SK-N-SH (cell line): Measurements from ENCODE around the gene RBSN. TPM values are rescaled to one million over a fixed set of nuclear protein-coding genes. Genes with fewer than 3 reads are reported as not detected.

Source experiments
- CTCF ChIA-PET: fragments of 300-600, 350-600 bp; formaldehyde crosslinking; extraction: SDS; loops from one replicate; lab custom pipeline; 2021; lab: Yijun Ruan, JAX
- POLR2A ChIA-PET: fragments of 350-600 bp; sonication (Branson Sonifier 250); formaldehyde crosslinking; extraction: SDS; loops from one replicate; lab custom pipeline; 2020; ENCODE audit warnings: antibody characterized with exemption, inconsistent platforms; lab: Yijun Ruan, JAX
- DNase-seq: peaks from one replicate; pipeline ENCODE4 v3.0.0; 2012
- H2AFZ ChIP-seq: fragments of 200-600 bp; sonication (generic); 2 replicates; pipeline ENCODE4 v1.8.1; 2016; ENCODE audit warnings: antibody characterized with exemption, mild to moderate bottlenecking, low read depth
- H3F3A ChIP-seq: fragments of 200-600 bp; sonication (generic); replicated peaks from 2 replicates; pipeline ENCODE3; 2016; ENCODE audit warnings: antibody characterized with exemption, mild to moderate bottlenecking; ENCODE audit not compliant: insufficient read depth
- H3K27ac ChIP-seq, 2 experiments: fragments of 200-500 bp in 1 of 2; fragments of 200-600 bp in 1 of 2; sonication (Bioruptor generic) in 1 of 2; sonication (generic), shearing (Covaris generic) in 1 of 2; 2 replicates each; pipeline versions ENCODE4 v1.5.1 to v1.6.1; 2014 to 2016; ENCODE audit warnings: low read depth in 2 of 2, inconsistent platforms in 1 of 2, low read length in 1 of 2, mild to moderate bottlenecking in 1 of 2, mixed read lengths in 1 of 2
- H3K27me3 ChIP-seq: fragments of 200-600 bp; sonication (generic), shearing (Covaris generic); 2 replicates; pipeline ENCODE4 v1.6.1; 2016; ENCODE audit warnings: mixed run types; ENCODE audit not compliant: insufficient read depth
- H3K36me3 ChIP-seq, 2 experiments: fragments of 200-500 bp in 1 of 2; fragments of 200-600 bp in 1 of 2; sonication (Bioruptor generic) in 1 of 2; sonication (generic) in 1 of 2; replicated peaks in 1 of 2; 2 replicates each; pipeline versions ENCODE3 to v1.5.1; 2014 to 2016; ENCODE audit warnings: low read length in 1 of 2, mild to moderate bottlenecking in 1 of 2; ENCODE audit not compliant: insufficient read depth in 2 of 2, control insufficient read depth in 1 of 2
- H3K4me1 ChIP-seq, 2 experiments: fragments of 200-500 bp in 1 of 2; fragments of 200-600 bp in 1 of 2; sonication (Bioruptor generic) in 1 of 2; sonication (generic), shearing (Covaris generic) in 1 of 2; 2 replicates each; pipeline versions ENCODE4 v1.5.1 to v1.6.1; 2014 to 2016; ENCODE audit warnings: low read depth in 1 of 2, low read length in 1 of 2, mixed run types in 1 of 2; ENCODE audit not compliant: insufficient read depth in 2 of 2, control insufficient read depth in 1 of 2
- H3K4me2 ChIP-seq: fragments of 200-600 bp; sonication (generic), shearing (Covaris generic); 2 replicates; pipeline ENCODE4 v1.6.1; 2017; ENCODE audit warnings: mixed run types
- H3K4me3 ChIP-seq, 2 experiments: fragments of 200-500 bp in 1 of 2; fragments of 200-600 bp in 1 of 2; sonication (Bioruptor generic) in 1 of 2; sonication (generic), shearing (Covaris generic) in 1 of 2; 2 replicates each; pipeline versions ENCODE4 v1.5.1 to v1.8.1; 2014 to 2016; ENCODE audit warnings: low read depth in 2 of 2, inconsistent platforms in 1 of 2, low read length in 1 of 2, mild to moderate bottlenecking in 1 of 2, mixed read lengths in 1 of 2, moderate library complexity in 1 of 2
- H3K79me2 ChIP-seq: fragments of 200-600 bp; sonication (generic); 2 replicates; pipeline ENCODE4 v1.8.1; 2017; ENCODE audit warnings: mild to moderate bottlenecking; ENCODE audit not compliant: insufficient read depth
- H3K9ac ChIP-seq: fragments of 200-600 bp; sonication (generic); 2 replicates; pipeline ENCODE4 v1.6.1; 2017; ENCODE audit warnings: mixed run types
- H3K9me2 ChIP-seq: fragments of 200-600 bp; sonication (generic); 2 replicates; pipeline ENCODE4 v1.6.1; 2017; ENCODE audit warnings: mixed run types
- H3K9me3 ChIP-seq: fragments of 200-600 bp; sonication (generic); 2 replicates; pipeline ENCODE4 v1.6.1; 2017; ENCODE audit warnings: mixed run types, mild to moderate bottlenecking, moderate library complexity
- H4K20me1 ChIP-seq: fragments of 200-600 bp; sonication (generic); 2 replicates; pipeline ENCODE4 v1.6.1; 2017; ENCODE audit warnings: mild to moderate bottlenecking, mixed run types; ENCODE audit not compliant: insufficient read depth
- CHD2 ChIP-seq: fragments of 150-350 bp; IDR thresholded peaks from 2 replicates; pipeline ENCODE4 v1.6.1; 2018; ENCODE audit warnings: low read length; ENCODE audit not compliant: partially characterized antibody
- ELF1 ChIP-seq: IDR thresholded peaks from 2 replicates; pipeline ENCODE4 v1.4.0; 2012
- EZH2phosphoT487 ChIP-seq: fragments of 200-600 bp; sonication (generic); IDR thresholded peaks from 2 replicates; pipeline ENCODE4 v1.6.1; 2017; ENCODE audit warnings: low read depth, mixed run types, mild to moderate bottlenecking, antibody characterized with exemption, moderate library complexity, borderline replicate concordance
- FOSL2 ChIP-seq: IDR thresholded peaks from 2 replicates; pipeline ENCODE4 v1.4.0; 2012; ENCODE audit warnings: low read depth, mild to moderate bottlenecking, moderate library complexity, borderline replicate concordance
- FOXJ3 ChIP-seq: sonication (generic); formaldehyde crosslinking; IDR thresholded peaks from 2 replicates; pipeline ENCODE4 v1.5.1; 2020; ENCODE audit warnings: mild to moderate bottlenecking, missing genetic modification reagents
- GABPA ChIP-seq: IDR thresholded peaks from 2 replicates; pipeline ENCODE4 v1.4.0; 2012; ENCODE audit warnings: low read depth, mild to moderate bottlenecking
- GATA2 ChIP-seq: sonication (generic); formaldehyde crosslinking; IDR thresholded peaks from 2 replicates; pipeline ENCODE4 v1.5.0; 2020; ENCODE audit warnings: mild to moderate bottlenecking, missing genetic modification reagents
- JUND ChIP-seq: IDR thresholded peaks from 2 replicates; pipeline ENCODE4 v1.4.0; 2012
- MAX ChIP-seq: IDR thresholded peaks from 2 replicates; pipeline ENCODE4 v1.4.0; 2012; ENCODE audit warnings: low read depth
- NRF1 ChIP-seq: IDR thresholded peaks from 2 replicates; pipeline ENCODE4 v1.6.1; 2012; ENCODE audit warnings: low read depth, mild to moderate bottlenecking, low read length
- PBX3 ChIP-seq: IDR thresholded peaks from 2 replicates; pipeline ENCODE4; 2012
- POLR2AphosphoS5 ChIP-seq: IDR thresholded peaks from 2 replicates; pipeline ENCODE4 v1.6.1; 2012; ENCODE audit warnings: low read depth, low read length
- RAD21 ChIP-seq: IDR thresholded peaks from 2 replicates; pipeline ENCODE4 v1.6.1; 2012; ENCODE audit warnings: mild to moderate bottlenecking, low read length
- REST ChIP-seq: IDR thresholded peaks from 2 replicates; pipeline ENCODE4 v1.6.1; 2012; ENCODE audit warnings: mild to moderate bottlenecking, low read depth, low read length, moderate library complexity
- RFX5 ChIP-seq: IDR thresholded peaks from 2 replicates; pipeline ENCODE4 v1.6.1; 2012; ENCODE audit warnings: mild to moderate bottlenecking, improper control_type of control experiment, low read length
- RXRA ChIP-seq: IDR thresholded peaks from 2 replicates; pipeline ENCODE4 v1.4.0; 2012; ENCODE audit warnings: low read depth, mild to moderate bottlenecking, borderline replicate concordance
- SMC3 ChIP-seq: IDR thresholded peaks from 2 replicates; pipeline ENCODE4 v1.6.1; 2012; ENCODE audit warnings: low read depth, low read length, improper control_type of control experiment
- USF1 ChIP-seq: IDR thresholded peaks from 2 replicates; pipeline ENCODE4 v1.4.0; 2012; ENCODE audit warnings: low read depth, borderline replicate concordance
- YY1 ChIP-seq: IDR thresholded peaks from 2 replicates; pipeline ENCODE4 v1.4.0; 2012; ENCODE audit warnings: low read depth, mild to moderate bottlenecking
- ZBTB33 ChIP-seq: IDR thresholded peaks from 2 replicates; pipeline ENCODE4 v1.4.0; 2012; ENCODE audit warnings: low read depth, borderline replicate concordance
- WGBS: methylation state at CpG from one replicate; pipeline ENCODE4 v1.1.6; 2017; ENCODE audit warnings: low lambda C conversion rate; 5-methylcytosine and 5-hydroxymethylcytosine counted together
- polyA plus RNA-seq, 3 experiments: library from polyadenylated mRNA; depleted of rRNA; stranded (reverse); fragments of >200 nt; gene quantifications; 2 replicates each; pipeline ENCODE4 v1.2.3, GENCODE V29; 2012

RBSN gene
- polyA plus RNA-seq, 1 of the 3 experiments (the other 2 are of a cell fraction), result 4.7 TPM

- Histone ChIP-seq H3K9me3 (no peaks in the 10 kb centered on the region), H3K36me3 (no peaks in the 10 kb centered on the region), H4K20me1 (no peaks in the 10 kb centered on the region), H3K9ac (no peak overlapping the region), H3K27ac (no peak overlapping the region), H3K27me3 (no peaks in the 10 kb centered on the region; the same call in 1 of the 2 replicates), H3K79me2 (no peaks in the 10 kb centered on the region), H3K9me2 (no peaks in the 10 kb centered on the region), H3F3A (no peaks in the 10 kb centered on the region), H3K4me2 (no peak overlapping the region), H3K4me3 (no peak overlapping the region), H3K4me1 (peaks cover 0 to 2% of the 10 kb centered on the region in 2 experiments; a peak in 1 of 4 replicates), H2AFZ (no peak overlapping the region)
- CTCF ChIA-PET, result interaction anchor here (3.3 to 5.0 kb wide), 2 partner anchors 8 to 94 kb away, joined by 42 to 60 read pairs; partner anchors contain the start of gene CAPN7
- no peak for TF ChIP-seq RFX5
- TF ChIP-seq GATA2 (CRISPR knock-in tag), result no peak
- no peak for TF ChIP-seq PBX3
- TF ChIP-seq YY1, result no peak
- TF ChIP-seq GABPA, result no peak
- TF ChIP-seq REST, result no peak
- no peak for TF ChIP-seq RXRA
- TF ChIP-seq FOXJ3 (CRISPR knock-in tag), result no peak
- no peak for TF ChIP-seq MAX
- POLR2A ChIA-PET, result no interaction called here
- DNase-seq, result no peak
- WGBS, result 51% methylated on average over 4 of the region's 4 CpGs
These were observed 11.3 kb upstream of the RBSN start for GRCh38 chr3:15110206-15110605.

- Histone ChIP-seq H3K27me3 (no peaks in the 10 kb centered on the region; the same call in 1 of the 2 replicates), H3K79me2 (no peaks in the 10 kb centered on the region), H3K9me2 (no peaks in the 10 kb centered on the region), H4K20me1 (no peaks in the 10 kb centered on the region), H3K4me3 (no peak overlapping the region), H3K27ac (no peak overlapping the region)
- POLR2A ChIA-PET, result no interaction called here
- CTCF ChIA-PET, result interaction anchor here (0.6 to 5.0 kb wide), 28 partner anchors 9 to 413 kb away, joined by 3 to 60 read pairs (median 5); partner anchors contain the start of genes CAPN7, COLQ, MRPS25 and RBSN
- WGBS, result 67% methylated on average over 4 of the region's 4 CpGs
- no peak for TF ChIP-seq GABPA
- no peak for TF ChIP-seq ELF1
- TF ChIP-seq ZBTB33, result no peak
- TF ChIP-seq CHD2, result no peak
- TF ChIP-seq JUND, result no peak
- no peak for TF ChIP-seq RAD21
- no peak for TF ChIP-seq USF1
- TF ChIP-seq POLR2AphosphoS5, result no peak
- TF ChIP-seq SMC3, result no peak
- TF ChIP-seq FOSL2, result no peak
- no peak for TF ChIP-seq EZH2phosphoT487
- TF ChIP-seq NRF1, result no peak
- TF ChIP-seq RFX5, result no peak
- TF ChIP-seq, all 33 proteins: peak for 0
- Histone ChIP-seq H3K4me2 (no peak overlapping the region), H2AFZ (no peak overlapping the region), H3K9ac (no peak overlapping the region), H3K36me3 (no peaks in the 10 kb centered on the region), H3K4me1 (peaks cover 0 to 2% of the 10 kb centered on the region in 2 experiments; a peak in 1 of 4 replicates), H3K9me3 (no peaks in the 10 kb centered on the region), H3F3A (no peaks in the 10 kb centered on the region)
- no peak for DNase-seq
These were observed 9.9 kb upstream of the RBSN start for GRCh38 chr3:15108869-15109268.
